ENCODE results near the gene NTRK1.
"Not testable (repeated sequence)": the region's sequence is repeated elsewhere in the genome, so short reads cannot be mapped to it uniquely, and the experiment has no call there.

The NTRK1 gene

DNA sequence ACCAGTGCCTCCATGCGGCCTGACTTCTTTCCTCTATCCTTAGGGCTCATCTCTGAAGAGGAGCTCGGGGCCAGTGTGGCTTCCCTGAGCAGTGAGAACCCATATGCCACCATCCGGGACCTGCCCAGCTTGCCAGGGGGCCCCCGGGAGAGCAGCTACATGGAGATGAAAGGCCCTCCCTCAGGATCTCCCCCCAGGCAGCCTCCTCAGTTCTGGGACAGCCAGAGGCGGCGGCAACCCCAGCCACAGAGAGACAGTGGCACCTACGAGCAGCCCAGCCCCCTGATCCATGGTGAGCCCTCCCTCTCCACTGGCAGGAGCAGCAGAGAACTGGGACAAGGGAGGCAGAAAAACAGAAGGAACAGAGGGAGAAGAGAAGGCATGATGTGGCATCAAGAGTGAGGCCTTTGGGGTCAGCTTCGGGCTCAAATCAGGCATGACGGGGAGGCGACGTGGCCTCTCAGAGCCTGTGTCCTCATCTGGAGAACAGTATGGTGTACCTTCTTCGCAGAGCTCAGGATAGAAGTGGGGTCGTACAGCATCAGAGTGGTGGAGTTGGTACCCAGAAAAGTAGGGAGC, 53.2 kb downstream of the NTRK1 start:
- DNase-seq (ENCODE audit: low read depth in 2 of 2): no peak

DNA sequence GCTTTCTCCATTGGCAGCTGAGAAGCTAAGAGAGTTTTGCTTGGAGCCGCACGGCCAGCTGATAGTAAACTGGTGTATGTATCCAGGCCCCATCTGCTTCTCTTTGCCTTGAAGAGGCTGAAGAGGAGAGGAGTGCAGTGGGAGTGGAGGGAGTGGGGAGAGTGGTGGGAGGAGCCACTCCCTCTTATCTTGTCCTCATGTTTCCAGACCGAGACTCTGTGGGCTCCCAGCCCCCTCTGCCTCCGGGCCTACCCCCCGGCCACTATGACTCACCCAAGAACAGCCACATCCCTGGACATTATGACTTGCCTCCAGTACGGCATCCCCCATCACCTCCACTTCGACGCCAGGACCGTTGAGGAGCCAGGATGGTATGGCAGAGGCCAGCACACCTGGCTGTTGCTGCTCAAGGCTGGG, 53.8 kb downstream of the NTRK1 start:
- DNase-seq (ENCODE audit: low read depth in 2 of 2): no peak

- peak; percentile 74 to 80 for DNase-seq (ENCODE audit: low read depth in 2 of 2)
Observed at GRCh38 chr1:156920233-156921052, 59.8 kb downstream of the NTRK1 start, which contains the start of gene LRRC71. LRRC71 (plus strand) TSS chr1:156920632; CDS start chr1:156920804, 172 bp downstream.

DNA sequence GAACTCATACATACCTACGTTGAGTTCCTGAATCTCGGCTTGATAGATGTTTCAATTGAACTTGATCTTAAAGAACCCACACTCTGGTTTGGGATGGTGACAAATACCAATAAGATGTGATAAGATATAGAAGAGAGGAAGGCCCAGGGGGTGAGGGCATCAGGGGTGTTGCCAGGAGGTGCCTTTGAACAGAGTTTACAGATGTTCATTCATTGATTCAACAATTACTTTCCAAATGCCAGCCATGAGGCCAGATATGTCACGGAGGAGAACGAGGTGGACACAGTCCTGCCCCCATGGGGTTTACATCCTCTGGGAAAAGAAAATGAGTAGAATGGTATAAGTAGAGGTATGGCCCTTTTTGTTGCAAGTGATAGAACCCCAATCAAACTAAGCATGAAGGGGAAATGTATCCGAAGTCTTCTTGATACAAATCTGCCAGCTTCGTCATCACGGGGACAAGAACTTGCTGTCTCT, 60.4 kb downstream of the NTRK1 start:
- no peak for DNase-seq (ENCODE audit: low read depth in 2 of 2)

- DNase-seq (ENCODE audit: low read depth in 2 of 2): no peak
Observed at GRCh38 chr1:156922986-156923669, 62.5 kb downstream of the NTRK1 start.

- DNase-seq (ENCODE audit: low read depth in 2 of 2): no peak
Observed at GRCh38 chr1:156923670-156924477, 63.2 kb downstream of the NTRK1 start.

DNA sequence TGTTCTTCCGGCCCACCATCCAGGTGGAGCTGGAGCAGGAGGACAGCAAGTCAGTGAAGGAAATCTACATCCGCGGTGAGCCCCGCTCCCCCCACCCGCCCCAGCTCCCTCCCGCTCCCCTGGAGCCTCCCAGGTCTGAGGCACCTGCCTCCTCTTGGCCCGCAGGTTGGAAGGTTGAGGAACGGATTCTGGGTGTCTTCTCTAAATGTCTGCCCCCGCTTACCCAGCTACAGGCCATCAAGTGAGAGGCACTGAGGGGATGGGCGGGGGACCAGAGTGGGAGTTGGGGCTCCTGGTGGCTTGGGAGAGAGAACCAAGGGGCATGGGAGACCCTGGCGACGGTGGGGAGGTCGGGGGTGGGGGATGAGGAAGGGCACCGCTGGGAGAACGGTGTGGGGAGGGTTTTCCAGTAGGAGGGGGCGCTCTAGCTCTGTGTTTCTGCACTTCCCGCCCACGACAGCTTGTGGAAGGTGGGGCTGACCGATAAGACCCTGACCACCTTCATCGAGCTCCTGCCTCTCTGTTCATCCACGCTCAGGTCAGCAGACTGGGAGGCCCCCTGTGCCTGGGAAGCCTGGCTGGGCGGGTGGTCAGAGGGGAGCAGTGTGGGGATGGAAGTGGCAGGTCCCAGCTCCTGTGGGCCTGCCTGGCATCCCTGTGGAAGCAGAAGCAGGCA, 64.0 kb downstream of the NTRK1 start:
- DNase-seq (ENCODE audit: low read depth in 2 of 2): no peak

DNA sequence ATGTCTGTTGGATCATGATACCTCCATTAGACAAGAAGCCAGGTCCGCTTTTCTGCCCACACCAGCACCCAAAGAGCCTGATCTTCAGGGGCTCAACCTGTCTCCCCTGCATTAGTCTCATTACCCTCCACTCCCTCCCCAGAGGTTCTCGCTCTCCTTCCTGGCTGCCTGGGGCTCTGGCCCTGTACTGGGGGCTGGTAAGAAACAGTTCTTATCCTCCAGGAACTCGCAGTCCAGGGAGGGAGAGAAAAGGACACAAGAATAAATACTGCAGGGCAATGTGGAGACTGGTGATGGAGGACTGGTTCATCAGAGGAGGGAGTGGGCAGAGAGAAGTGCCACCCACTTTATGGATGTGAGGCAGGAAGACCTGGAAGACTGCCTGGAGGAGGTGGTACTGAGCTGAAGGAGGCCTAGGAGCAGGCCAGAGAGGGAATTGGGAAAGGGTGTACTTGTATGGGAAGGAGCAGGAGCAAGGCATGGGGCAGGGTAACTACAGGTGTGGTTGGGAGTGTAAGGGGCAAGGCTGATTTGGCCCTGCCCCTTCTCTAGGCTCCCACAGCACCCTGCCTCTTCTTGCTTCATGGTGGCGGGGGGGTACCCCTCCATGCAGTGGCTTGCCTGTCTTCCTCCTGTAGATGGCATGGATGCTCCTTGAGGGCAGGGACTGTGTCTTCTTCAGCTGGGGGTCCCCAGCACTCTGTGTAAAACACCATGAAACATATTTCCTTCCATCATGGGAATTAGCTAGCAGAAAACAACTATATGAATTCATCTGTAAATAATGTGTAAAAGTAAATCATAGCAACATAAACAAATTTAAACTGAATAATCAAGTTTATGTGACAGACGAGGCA, 64.7 kb downstream of the NTRK1 start:
- DNase-seq (ENCODE audit: low read depth in 2 of 2): no peak

GRCh38 chr1:156926175-156926574, 65.5 kb downstream of the NTRK1 start:
- peak; percentile 54 to 58 for DNase-seq (ENCODE audit: low read depth in 2 of 2)

DNA sequence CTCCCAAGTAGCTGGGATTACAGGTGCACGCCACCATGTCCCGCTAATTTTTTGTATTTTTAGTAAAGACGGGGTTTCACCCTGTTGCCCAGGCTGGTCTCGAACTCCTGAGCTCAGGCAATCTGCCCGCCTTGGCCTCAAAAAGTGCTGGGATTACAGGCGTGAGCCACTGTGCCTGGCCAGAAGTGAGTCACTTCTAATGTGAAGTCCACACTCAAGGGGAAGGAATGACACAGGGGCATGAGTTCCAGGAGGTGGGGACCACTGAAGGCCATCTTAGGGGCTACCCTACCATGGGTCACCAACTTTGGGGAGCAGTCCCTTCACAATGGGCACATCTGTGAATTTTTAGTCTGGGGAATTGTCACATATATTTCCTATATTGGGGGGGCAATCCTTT, 66.0 kb downstream of the NTRK1 start:
- DNase-seq (ENCODE audit: low read depth in 2 of 2): not testable (repeated sequence)

- peak; percentile 60 to 67 for DNase-seq (ENCODE audit: low read depth in 2 of 2)
Observed at GRCh38 chr1:156927215-156928042, 66.8 kb downstream of the NTRK1 start.

GRCh38 chr1:156928043-156928602, 67.5 kb downstream of the NTRK1 start:
- no peak for DNase-seq (ENCODE audit: low read depth in 2 of 2)

DNA sequence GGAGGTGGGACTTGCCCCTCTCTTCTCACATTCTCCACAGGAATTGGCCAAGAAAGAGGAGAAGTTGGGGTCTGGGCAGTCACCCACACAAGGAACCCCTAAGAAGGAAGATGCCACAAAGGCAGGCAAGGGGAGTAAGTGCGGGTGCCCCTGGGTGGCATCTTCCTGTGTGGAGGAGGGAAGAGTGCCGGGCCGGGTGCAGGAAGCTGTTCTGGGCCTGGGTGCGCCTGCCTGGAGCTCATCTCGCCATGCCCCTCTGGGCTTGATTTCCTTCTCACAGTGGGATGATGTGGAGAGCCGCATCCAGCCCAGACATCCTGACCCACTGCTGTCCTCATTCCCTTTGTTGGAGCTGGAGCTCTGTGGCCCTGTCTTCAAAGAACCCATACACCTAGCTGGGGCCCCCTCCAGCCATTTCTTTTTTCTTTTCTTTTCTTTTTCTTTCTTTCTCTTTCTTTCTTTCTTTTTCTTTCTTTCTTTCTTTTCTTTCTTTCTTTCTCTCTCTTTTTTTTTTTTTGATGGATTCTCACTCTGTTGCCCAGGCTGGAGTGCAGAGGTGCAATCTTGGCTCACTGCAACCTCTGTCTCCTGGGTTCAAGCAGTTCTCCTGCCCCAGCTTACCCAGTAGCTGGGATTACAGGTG, 69.1 kb downstream of the NTRK1 start:
- no peak for DNase-seq (ENCODE audit: low read depth in 2 of 2)

GRCh38 chr1:156930483-156930882, 69.8 kb downstream of the NTRK1 start:
- DNase-seq (ENCODE audit: low read depth in 2 of 2): no peak

Measured in stimulated activated CD8-positive, alpha-beta memory T cell treated with anti-CD3 and anti-CD28 coated beads, Interleukin-2, amount 100 ng/mL, for 48 hours (primary cell).